Neural cell (in vitro differentiated cells): ENCODE results near the gene TK2. TPM values are rescaled to one million over a fixed set of nuclear protein-coding genes. Genes with fewer than 3 reads are reported as not detected.

Source experiments
- H2AFZ ChIP-seq: fragments of 200-600, 300-800 bp; sonication (generic), shearing (Covaris generic); 2 replicates; pipeline ENCODE4 v1.6.0; 2014; ENCODE audit warnings: low read depth, mild to moderate bottlenecking, antibody characterized with exemption, low read length, moderate library complexity
- H3F3A ChIP-seq: fragments of 200-600 bp; shearing (Covaris generic); 2 replicates; pipeline ENCODE4 v1.6.1; 2016; ENCODE audit warnings: mild to moderate bottlenecking, moderate library complexity, mixed read lengths, antibody characterized with exemption, low read length; ENCODE audit not compliant: insufficient read depth, poor library complexity, severe bottlenecking
- H3K27ac ChIP-seq: fragments of 200-600, 300-800 bp; sonication (generic), shearing (Covaris generic); 2 replicates; pipeline ENCODE4 v1.5.1; 2014; ENCODE audit warnings: mild to moderate bottlenecking, low read length, moderate library complexity
- H3K27me3 ChIP-seq: fragments of 300-800, 200-600 bp; sonication (generic), shearing (Covaris generic); 2 replicates; pipeline ENCODE4 v1.6.0; 2014; ENCODE audit warnings: mild to moderate bottlenecking, low read depth, low read length, moderate library complexity; ENCODE audit not compliant: insufficient read depth
- H3K36me3 ChIP-seq: fragments of 300-800, 200-600 bp; sonication (generic), shearing (Covaris generic); 2 replicates; pipeline ENCODE4 v1.5.1; 2014; ENCODE audit warnings: mild to moderate bottlenecking, antibody characterized with exemption, low read length, moderate library complexity; ENCODE audit not compliant: insufficient read depth
- H3K4me2 ChIP-seq: fragments of 300-800, 200-600 bp; sonication (generic), shearing (Covaris generic); 2 replicates; pipeline ENCODE4 v1.6.0; 2014; ENCODE audit warnings: mild to moderate bottlenecking, low read length
- H3K4me3 ChIP-seq: fragments of 300-800, 200-600 bp; sonication (generic), shearing (Covaris generic); 2 replicates; pipeline ENCODE4 v1.5.1; 2014; ENCODE audit warnings: mild to moderate bottlenecking, low read length, moderate library complexity
- H3K79me2 ChIP-seq: fragments of 200-600 bp; shearing (Covaris generic); replicated peaks from 2 replicates; pipeline ENCODE4 v1.6.0; 2014; ENCODE audit warnings: mild to moderate bottlenecking, low read length, moderate library complexity; ENCODE audit not compliant: insufficient read depth
- H3K9ac ChIP-seq: fragments of 300-800, 200-600 bp; sonication (generic), shearing (Covaris generic); 2 replicates; pipeline ENCODE4 v1.6.1; 2016; ENCODE audit warnings: mild to moderate bottlenecking, low read length, mixed read lengths
- H3K9me2 ChIP-seq: fragments of 200-600 bp; shearing (Covaris generic); 2 replicates; pipeline ENCODE4 v1.6.1; 2016; ENCODE audit warnings: mild to moderate bottlenecking, low read length, mixed read lengths; ENCODE audit not compliant: insufficient read depth
- H3K9me3 ChIP-seq: fragments of 200-600, 300-800 bp; sonication (generic), shearing (Covaris generic); 2 replicates; pipeline ENCODE4 v1.6.1; 2016; ENCODE audit warnings: mild to moderate bottlenecking, mixed run types, low read length, moderate library complexity, mixed read lengths
- H4K20me1 ChIP-seq: fragments of 200-600 bp; shearing (Covaris generic); 2 replicates; pipeline ENCODE4 v1.6.1; 2016; ENCODE audit warnings: mild to moderate bottlenecking, mixed run types; ENCODE audit not compliant: insufficient read depth
- CTCF ChIP-seq: fragments of 450-650 bp; IDR thresholded peaks from 2 replicates; pipeline ENCODE4 v1.5.1; 2014; ENCODE audit warnings: antibody characterized with exemption, mild to moderate bottlenecking, moderate library complexity; ENCODE audit not compliant: poor library complexity, severe bottlenecking
- EP300 ChIP-seq: fragments of 450-650 bp; conservative IDR thresholded peaks from 2 replicates; pipeline ENCODE4 v1.6.1; 2014; ENCODE audit warnings: antibody characterized with exemption, mild to moderate bottlenecking, moderate library complexity; ENCODE audit not compliant: poor library complexity, severe bottlenecking
- EZH2 ChIP-seq: fragments of 200-600, 300-800 bp; shearing (Covaris generic), sonication (generic); IDR thresholded peaks from 2 replicates; pipeline ENCODE4 v1.6.1; 2014; ENCODE audit warnings: antibody characterized with exemption, low read length, borderline replicate concordance, mild to moderate bottlenecking; ENCODE audit not compliant: insufficient read depth, poor library complexity, severe bottlenecking
- MXI1 ChIP-seq: fragments of 450-650 bp; conservative IDR thresholded peaks from 2 replicates; pipeline ENCODE4 v1.6.1; 2014; ENCODE audit warnings: antibody characterized with exemption, mild to moderate bottlenecking; ENCODE audit not compliant: poor library complexity, severe bottlenecking
- POLR2AphosphoS5 ChIP-seq: IDR thresholded peaks from 2 replicates; pipeline ENCODE4 v1.6.1; 2012
- RAD21 ChIP-seq: fragments of 450-650 bp; conservative IDR thresholded peaks from 2 replicates; pipeline ENCODE4 v1.6.1; 2014; ENCODE audit warnings: antibody characterized with exemption, mild to moderate bottlenecking, moderate library complexity
- REST ChIP-seq: IDR thresholded peaks from 2 replicates; pipeline ENCODE4 v1.6.1; 2012; ENCODE audit warnings: borderline replicate concordance
- SMC3 ChIP-seq: fragments of 450-650 bp; conservative IDR thresholded peaks from 2 replicates; pipeline ENCODE4 v1.6.1; 2014; ENCODE audit warnings: antibody characterized with exemption, mild to moderate bottlenecking, moderate library complexity; ENCODE audit not compliant: poor library complexity
- TAF1 ChIP-seq: IDR thresholded peaks from 2 replicates; pipeline ENCODE4 v1.6.1; 2012; ENCODE audit warnings: low read depth
- polyA plus RNA-seq: library from polyadenylated mRNA; depleted of rRNA; stranded (reverse); fragments of >200 nt; gene quantifications from 2 replicates; pipeline ENCODE4 v1.2.3, GENCODE V29; 2014

Gene TK2
- polyA plus RNA-seq, 1 donor from 2014 or later = 15.9 TPM

GRCh38 chr16:66560107-66560506, 10.2 kb upstream of the TK2 start (continued):
- TF ChIP-seq CTCF (no peak), MXI1 (no peak)

- H3K79me2 ChIP-seq = no peaks in the 10 kb centered on the region
- H2AFZ ChIP-seq = no peak overlapping the region
- H3F3A ChIP-seq = no peaks in the 10 kb centered on the region
- no peaks in the 10 kb centered on the region for H3K36me3 ChIP-seq
- H3K4me2 ChIP-seq = no peak overlapping the region
- no peaks in the 10 kb centered on the region for H3K27me3 ChIP-seq
- no peak overlapping the region for H3K27ac ChIP-seq
- H3K9ac ChIP-seq = no peak overlapping the region
- no peaks in the 10 kb centered on the region for H3K9me2 ChIP-seq
- no peak overlapping the region for H3K4me3 ChIP-seq
- no peaks in the 10 kb centered on the region for H3K9me3 ChIP-seq
- TF ChIP-seq SMC3 = no peak
- TF ChIP-seq EZH2 = no peak
- no peak for TF ChIP-seq EP300
- no peak for TF ChIP-seq POLR2AphosphoS5
- no peak for TF ChIP-seq RAD21
- no peak for TF ChIP-seq MXI1
- TF ChIP-seq CTCF = no peak
- TF ChIP-seq REST = no peak
- no peak for TF ChIP-seq TAF1
- H4K20me1 ChIP-seq = no peaks in the 10 kb centered on the region
Observed at GRCh38 chr16:66554495-66554894, 4.6 kb upstream of the TK2 start.

GRCh38 chr16:66554021-66554420, 4.1 kb upstream of the TK2 start:
- no peak overlapping the region for H3K4me2 ChIP-seq
- H4K20me1 ChIP-seq = no peaks in the 10 kb centered on the region
- no peaks in the 10 kb centered on the region for H3K36me3 ChIP-seq

More at GRCh38 chr16:66554021-66554420, 4.1 kb upstream of the TK2 start:
- Histone ChIP-seq H3K27ac (no peak overlapping the region), H3K4me3 (no peak overlapping the region), H3K9me3 (no peaks in the 10 kb centered on the region), H3K9me2 (no peaks in the 10 kb centered on the region), H2AFZ (no peak overlapping the region), H3K9ac (no peak overlapping the region), H3K27me3 (no peaks in the 10 kb centered on the region), H3K79me2 (no peaks in the 10 kb centered on the region), H3F3A (no peaks in the 10 kb centered on the region)
- TF ChIP-seq EP300 (no peak), TAF1 (no peak), RAD21 (no peak), EZH2 (no peak), SMC3 (no peak)
